GM12864 (cell line): ENCODE measurements around the gene SHB.

Experiments
- DNase-seq: peaks from one replicate; pipeline ENCODE4 v3.0.0-alpha.2; 2011; ENCODE audit warnings: low read depth
- H3K4me3 ChIP-seq: 2 replicates; pipeline ENCODE4 v1.5.1; 2011; ENCODE audit warnings: mild to moderate bottlenecking, low read depth, low read length, control low read depth
- CTCF ChIP-seq: IDR thresholded peaks from 2 replicates; pipeline ENCODE4 v1.5.1; 2011; ENCODE audit warnings: low read depth, mild to moderate bottlenecking, moderate library complexity, low read length, control low read depth, inconsistent platforms; ENCODE audit errors: missing control alignments

Gene SHB

GRCh38 chr9:38108326-38108725 is 39.3 kb upstream of the SHB start:
- DNase-seq, result no peak
- TF ChIP-seq CTCF, result no peak
- H3K4me3 ChIP-seq, result no peak overlapping the region

- TF ChIP-seq CTCF, result no peak
- DNase-seq, result no peak
- no peak overlapping the region for H3K4me3 ChIP-seq
Measured at GRCh38 chr9:38107811-38108304, 38.8 kb upstream of the SHB start.

- no peak for DNase-seq
- no peak for TF ChIP-seq CTCF
- no peak overlapping the region for H3K4me3 ChIP-seq
Measured at GRCh38 chr9:38107405-38107804, 38.4 kb upstream of the SHB start.

- no peak for TF ChIP-seq CTCF
- no peak for DNase-seq
Measured at GRCh38 chr9:38106488-38106887, 37.5 kb upstream of the SHB start.

GRCh38 chr9:38103340-38103739 is 34.3 kb upstream of the SHB start:
- no peak for TF ChIP-seq CTCF
- H3K4me3 ChIP-seq, result no peak overlapping the region
- no peak for DNase-seq

More at GRCh38 chr9:38106488-38106887, 37.5 kb upstream of the SHB start:
- H3K4me3 ChIP-seq, result no peak overlapping the region

GRCh38 chr9:38101423-38101822 is 32.4 kb upstream of the SHB start:
- no peak for TF ChIP-seq CTCF
- no peak overlapping the region for H3K4me3 ChIP-seq
- no peak for DNase-seq

GRCh38 chr9:38096238-38096805 is 27.3 kb upstream of the SHB start:
- no peak for TF ChIP-seq CTCF
- DNase-seq, result no peak
- H3K4me3 ChIP-seq, result no peak overlapping the region
